GM12878 (cell line): ENCODE data around the gene TARS3. TPM values are rescaled to one million over a fixed set of nuclear protein-coding genes. Genes with fewer than 3 reads are reported as not detected.

Experiments used
- ATF2 ChIP-seq: IDR thresholded peaks from 2 replicates; pipeline ENCODE4 v1.6.1; 2012; ENCODE audit warnings: low read length, inconsistent platforms
- BMI1 ChIP-seq: fragments of 450-650 bp; IDR thresholded peaks from 2 replicates; pipeline ENCODE4 v1.6.1; 2016; ENCODE audit warnings: mild to moderate bottlenecking, moderate library complexity, borderline replicate concordance
- CHD4 ChIP-seq: fragments of 200-600 bp; sonication (generic); IDR thresholded peaks from 2 replicates; pipeline ENCODE4 v1.6.1; 2016; ENCODE audit warnings: mild to moderate bottlenecking
- REST ChIP-seq: IDR thresholded peaks from 2 replicates; pipeline ENCODE4 v1.6.1; 2012; ENCODE audit warnings: mild to moderate bottlenecking, low read depth, low read length
- TARDBP ChIP-seq: IDR thresholded peaks from 2 replicates; pipeline ENCODE4 v1.6.1; 2016; ENCODE audit warnings: borderline replicate concordance
- ZBTB4 ChIP-seq: fragments of 450-650 bp; formaldehyde crosslinking; IDR thresholded peaks from 2 replicates; pipeline ENCODE4 v1.4.0; 2022; ENCODE audit warnings: mild to moderate bottlenecking, moderate library complexity
- polyA plus RNA-seq, 11 experiments: library from polyadenylated mRNA; depleted of rRNA in 4 of 11; unstranded in 6 of 11; stranded (reverse) in 5 of 11; fragments of >200 nt; fragmentation: Nextera tagmentation in 4 of 11; fragmentation: Illumina TruSeq in 1 of 11; extraction: Ambion mirVana in 4 of 11; extraction: Trizol in 1 of 11; gene quantifications; 1 replicate in 1 of 11; 2 replicates in 10 of 11; pipeline versions ENCODE4 v1.2.1 to v1.2.3, GENCODE V29; 2011 to 2016; ENCODE audit warnings: inconsistent platforms in 2 of 11, missing spikeins in 2 of 11, low read depth in 1 of 11
- total RNA-seq, 4 experiments: library from RNA; depleted of rRNA in 3 of 4; stranded (reverse); fragments of >200 nt in 3 of 4; fragmentation: Illumina TruSeq in 1 of 4; extraction: Trizol in 1 of 4; gene quantifications; 2 replicates each; pipeline versions ENCODE4 v1.2.1 to v1.2.3, GENCODE V29; 2013 to 2021

Gene TARS3
- total and polyA plus RNA-seq, 10 of the 15 experiments (the other 5 are each of a cell fraction or from before 2014, with no cell fraction given), result 1.4 to 7.8 (median 5.3) TPM

- TF ChIP-seq ZBTB4 (CRISPR knock-in tag) (no peak), TARDBP (no peak), CHD4 (no peak), ATF2 (no peak), BMI1 (no peak), REST (no peak)
These were observed 34.4 kb downstream of the TARS3 start (continued) for GRCh38 chr15:101689901-101690300.
